NB4 (cell line): ENCODE results near the gene GTF2I.

Experiments used
- CTCF ChIP-seq: IDR thresholded peaks from one replicate; pipeline ENCODE4 v1.5.1; 2012; ENCODE audit warnings: low read depth, low read length
- POLR2A ChIP-seq: IDR thresholded peaks from 2 replicates; pipeline ENCODE4 v1.6.1; 2011; ENCODE audit warnings: mild to moderate bottlenecking; ENCODE audit not compliant: insufficient read length; ENCODE audit errors: extremely low read depth
- TF ChIP-seq, protein P1 (sequence below): IDR thresholded peaks from 2 replicates; pipeline ENCODE4 v1.6.1; 2011; ENCODE audit warnings: low read depth, low read length

GRCh38 chr7:74717889-74718288 is 60.4 kb downstream of the GTF2I start:
- no peak for TF ChIP-seq POLR2A
- TF ChIP-seq CTCF: no peak
- TF ChIP-seq, protein P1, sequence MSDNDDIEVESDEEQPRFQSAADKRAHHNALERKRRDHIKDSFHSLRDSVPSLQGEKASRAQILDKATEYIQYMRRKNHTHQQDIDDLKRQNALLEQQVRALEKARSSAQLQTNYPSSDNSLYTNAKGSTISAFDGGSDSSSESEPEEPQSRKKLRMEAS: no peak
